GM12878 (cell line): ENCODE data around the gene LMO2. TPM values are rescaled to one million over a fixed set of nuclear protein-coding genes. Genes with fewer than 3 reads are reported as not detected.

Experiments used
- ATAC-seq: fragments of 200-7000 bp; cut with Tn5 transposase; 3 replicates; pipeline ENCODE4 v1.9.1; 2020; ENCODE audit warnings: mild to moderate bottlenecking, moderate library complexity
- BruUV-seq: library from RNA; stranded (reverse); fragments of 400-500 nt; replicated peaks from 2 replicates; lab custom pipeline; 2021; lab: Mats Ljungman, UMichigan
- CTCF ChIA-PET: fragments of 300-600 bp; sonication (Branson Sonifier 250); formaldehyde crosslinking; extraction: SDS; loops from one replicate; lab custom pipeline; 2021; ENCODE audit warnings: inconsistent platforms; lab: Yijun Ruan, JAX
- POLR2A ChIA-PET: fragments of 350-600 bp; formaldehyde crosslinking; extraction: SDS; loops from one replicate; lab custom pipeline; 2021; ENCODE audit warnings: inconsistent platforms; lab: Charles Lee
- RAD21 ChIA-PET: fragments of 300-600 bp; sonication (Branson Sonifier 250); formaldehyde crosslinking; loops from one replicate; lab custom pipeline; 2023; ENCODE audit warnings: antibody characterized with exemption; ENCODE audit not compliant: unreplicated experiment; lab: Charles Lee
- SMC1A ChIA-PET: fragments of 300-600 bp; sonication (Branson Sonifier 250); formaldehyde crosslinking; loops from one replicate; lab custom pipeline; 2023; ENCODE audit not compliant: unreplicated experiment, uncharacterized antibody; lab: Charles Lee
- DNase-seq: peaks from one replicate; pipeline ENCODE4 v3.0.0-alpha.2; 2011; ENCODE audit warnings: low read depth, low spot score
- FAIRE-seq: peaks from 3 replicates; lab custom pipeline; 2011; peaks lifted over from hg19 to GRCh38; lab: Jason Lieb, UNC
- H2AFZ ChIP-seq: 2 replicates; pipeline ENCODE4 v1.6.0; 2011; ENCODE audit warnings: low read depth, low read length, control low read depth; ENCODE audit not compliant: control insufficient read depth
- H3K27ac ChIP-seq: 2 replicates; pipeline ENCODE4 v1.5.1; 2011; ENCODE audit warnings: control low read depth; ENCODE audit not compliant: control insufficient read depth, insufficient read depth
- H3K27me3 ChIP-seq, 2 experiments: replicated peaks in 1 of 2; 2 replicates each; pipeline versions ENCODE4 v1.6.0 to v1.6.1; 2011; ENCODE audit warnings: low read length in 1 of 2; ENCODE audit not compliant: control insufficient read depth in 2 of 2, insufficient read depth in 2 of 2
- H3K36me3 ChIP-seq, 2 experiments: 2 replicates each; pipeline ENCODE4 v1.5.1; 2011; ENCODE audit warnings: low read length in 1 of 2; ENCODE audit not compliant: control insufficient read depth in 2 of 2, insufficient read depth in 2 of 2
- H3K4me1 ChIP-seq: 2 replicates; pipeline ENCODE4 v1.6.1; 2011; ENCODE audit warnings: mild to moderate bottlenecking, low read length, moderate library complexity, mixed read lengths; ENCODE audit not compliant: control insufficient read depth, insufficient read depth
- H3K4me2 ChIP-seq: 2 replicates; pipeline ENCODE4 v1.6.0; 2011; ENCODE audit warnings: control low read depth; ENCODE audit not compliant: control insufficient read depth, insufficient read depth
- H3K4me3 ChIP-seq: fragments of 200-600 bp; sonication (generic); 2 replicates; pipeline ENCODE4 v1.5.1; 2016
- H3K79me2 ChIP-seq: 2 replicates; pipeline ENCODE4 v1.6.0; 2011; ENCODE audit warnings: low read length; ENCODE audit not compliant: control insufficient read depth, insufficient read depth
- H3K9ac ChIP-seq: 2 replicates; pipeline ENCODE4 v1.8.0; 2011; ENCODE audit warnings: low read length, control low read depth, mixed read lengths; ENCODE audit not compliant: control insufficient read depth, insufficient read depth
- H3K9me3 ChIP-seq: replicated peaks from 3 replicates; pipeline ENCODE4 v1.5.1; 2011; ENCODE audit warnings: mild to moderate bottlenecking, low read length; ENCODE audit not compliant: control insufficient read depth, insufficient read depth
- H4K20me1 ChIP-seq: 2 replicates; pipeline ENCODE4 v1.6.0; 2011; ENCODE audit not compliant: control insufficient read depth, insufficient read depth
- EZH2 ChIP-seq: IDR thresholded peaks from 2 replicates; pipeline ENCODE4 v1.6.1; 2012; ENCODE audit warnings: low read depth, mild to moderate bottlenecking, control low read depth, inconsistent platforms, low read length, borderline replicate concordance; ENCODE audit not compliant: control insufficient read depth
- SMAD1 ChIP-seq: fragments of 450-650 bp; IDR thresholded peaks from 2 replicates; pipeline ENCODE4 v1.6.1; 2018; ENCODE audit warnings: mild to moderate bottlenecking, low read depth; ENCODE audit not compliant: partially characterized antibody
- USF2 ChIP-seq: IDR thresholded peaks from 2 replicates; pipeline ENCODE4 v1.6.1; 2011; ENCODE audit warnings: low read depth, low read length, improper control_type of control experiment, borderline replicate concordance
- ZNF592 ChIP-seq: fragments of 450-650 bp; IDR thresholded peaks from 2 replicates; pipeline ENCODE4 v1.6.1; 2017; ENCODE audit warnings: mild to moderate bottlenecking, moderate library complexity
- WGBS: methylation state at CpG from one replicate; pipeline ENCODE4 v1.1.6; 2016; ENCODE audit warnings: low lambda C conversion rate; ENCODE audit not compliant: insufficient replicate concordance, insufficient coverage; ENCODE audit errors: missing lambda C conversion rate; 5-methylcytosine and 5-hydroxymethylcytosine counted together
- in situ Hi-C: fragments of 300-500 bp; cut with MboI; formaldehyde crosslinking; loops from 9 replicates; pipeline ENCODE4 v1.14.3; 2018; ENCODE audit warnings: mixed read lengths
- intact Hi-C: fragments of 100-400 bp; cut with micrococcal nuclease; formaldehyde crosslinking; loops from one replicate; pipeline ENCODE4 v1.14.2; 2022; ENCODE audit not compliant: unreplicated experiment
- polyA plus RNA-seq, 11 experiments: library from polyadenylated mRNA; depleted of rRNA in 4 of 11; unstranded in 6 of 11; stranded (reverse) in 5 of 11; fragments of >200 nt; fragmentation: Nextera tagmentation in 4 of 11; fragmentation: Illumina TruSeq in 1 of 11; extraction: Ambion mirVana in 4 of 11; extraction: Trizol in 1 of 11; gene quantifications; 1 replicate in 1 of 11; 2 replicates in 10 of 11; pipeline versions ENCODE4 v1.2.1 to v1.2.3, GENCODE V29; 2011 to 2016; ENCODE audit warnings: inconsistent platforms in 2 of 11, missing spikeins in 2 of 11, low read depth in 1 of 11
- total RNA-seq, 4 experiments: library from RNA; depleted of rRNA in 3 of 4; stranded (reverse); fragments of >200 nt in 3 of 4; fragmentation: Illumina TruSeq in 1 of 4; extraction: Trizol in 1 of 4; gene quantifications; 2 replicates each; pipeline versions ENCODE4 v1.2.1 to v1.2.3, GENCODE V29; 2013 to 2021

The LMO2 gene
- total and polyA plus RNA-seq, 10 of the 15 experiments (the other 5 are each of a cell fraction or from before 2014, with no cell fraction given), result 0.29 to 1.9 (median 1.1) TPM; not detected in 1

GRCh38 chr11:33935461-33936456 is 43.9 kb upstream of the LMO2 start:
- Histone ChIP-seq H3K36me3 (no peaks in the 10 kb centered on the region), H3K9me3 (peaks cover 2% of the 10 kb centered on the region; the same call in 2 of the 3 replicates), H3K4me2 (no peak overlapping the region), H4K20me1 (no peaks in the 10 kb centered on the region), H3K4me3 (no peak overlapping the region), H3K27me3 (no peaks in the 10 kb centered on the region), H3K79me2 (no peaks in the 10 kb centered on the region), H3K9ac (no peak overlapping the region), H3K4me1 (peaks cover 12% of the 10 kb centered on the region), H2AFZ (no peak overlapping the region), H3K27ac (no peak overlapping the region)
- no peak for ATAC-seq
- no TSS peak for BruUV-seq
- CTCF ChIA-PET, result interaction anchor here (0.7 to 1.2 kb wide), 2 partner anchors 10 to 25 kb away, joined by 3 read pairs; no protein-coding TSS in a partner anchor
- RAD21 ChIA-PET, result no interaction called here
- FAIRE-seq, result no peak
- POLR2A ChIA-PET, result no interaction called here
- intact Hi-C loops, result no loop called here
- 87% methylated on average over 14 of the region's 14 CpGs for WGBS
- no peak for TF ChIP-seq SMAD1
- no peak for TF ChIP-seq EZH2
- no peak for TF ChIP-seq USF2
- no peak for TF ChIP-seq ZNF592
- SMC1A ChIA-PET, result interaction anchor here (1.8 kb wide), 1 partner anchor 23 kb away, joined by 4 read pairs; no protein-coding TSS in a partner anchor
- no peak for DNase-seq
- in situ Hi-C loops, result no loop called here
